Measurements from ENCODE around the gene EDNRA.
A peak's percentile ranks its signal among the peaks of the same experiment; 100 is the strongest.

EDNRA gene

DNA sequence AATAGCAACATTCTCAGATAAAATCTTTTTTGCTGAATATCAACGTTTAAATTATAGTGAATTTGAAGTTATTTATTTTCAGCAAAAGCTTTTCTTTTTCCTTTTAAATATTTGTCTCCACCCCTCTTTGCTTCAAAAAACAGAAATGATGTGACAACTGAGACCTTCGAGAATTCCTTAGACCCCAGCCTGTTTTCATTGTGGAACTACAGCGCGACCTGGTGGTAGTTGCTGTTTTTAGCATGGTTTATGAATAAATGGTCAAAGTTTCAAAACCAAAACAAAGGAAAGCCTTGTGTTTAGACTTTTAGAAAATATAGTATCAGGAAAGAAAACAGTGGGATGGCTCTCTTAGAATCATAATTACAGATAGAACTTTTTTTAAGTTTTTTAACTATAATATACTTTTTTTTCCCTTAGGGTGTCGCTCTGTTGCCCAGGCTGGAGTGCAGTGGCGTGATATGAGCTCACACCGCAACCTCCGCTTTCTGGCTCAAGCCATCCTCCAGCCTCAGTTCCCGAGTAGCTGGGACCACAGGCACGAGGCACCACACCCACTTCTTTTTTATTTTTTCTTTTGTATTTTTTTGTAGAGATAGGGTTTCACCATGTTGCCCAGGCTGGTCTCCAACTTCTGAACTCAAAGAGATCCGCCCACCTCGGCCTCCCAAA, 109.5 kb downstream of the EDNRA start:
- DNase-seq, result peak; percentile 20

GRCh38 chr4:147591106-147591505, 110.2 kb downstream of the EDNRA start:
- no peak for DNase-seq

- no peak for DNase-seq
These were observed 113.2 kb downstream of the EDNRA start for GRCh38 chr4:147594107-147594506.

Data from activated gamma-delta T cell treated with Interleukin-2 at 50 U/mL for 16 hours (primary cell).